HepG2 (cell line): ENCODE results near the gene CLDN9. TPM values are rescaled to one million over a fixed set of nuclear protein-coding genes. Genes with fewer than 3 reads are reported as not detected.

Experiments used
- ATF2 ChIP-seq: sonication (generic); formaldehyde crosslinking; IDR thresholded peaks from 2 replicates; pipeline ENCODE4 v1.4.0; 2020; ENCODE audit warnings: missing genetic modification reagents
- ELK4 ChIP-seq: sonication (generic); formaldehyde crosslinking; IDR thresholded peaks from 2 replicates; pipeline ENCODE4 v1.9.0; 2021; ENCODE audit warnings: missing genetic modification reagents, borderline replicate concordance
- ETV5 ChIP-seq: IDR thresholded peaks from 2 replicates; pipeline ENCODE4 v1.6.1; 2018; ENCODE audit warnings: missing biosample characterization, missing genetic modification reagents, inconsistent platforms, borderline replicate concordance
- FOXJ3 ChIP-seq: sonication (generic); formaldehyde crosslinking; IDR thresholded peaks from 2 replicates; pipeline ENCODE4 v1.4.0; 2020; ENCODE audit warnings: missing genetic modification reagents, mild to moderate bottlenecking, borderline replicate concordance
- HHEX ChIP-seq: IDR thresholded peaks from 2 replicates; pipeline ENCODE4 v1.6.1; 2016; ENCODE audit warnings: control low read depth
- HIC2 ChIP-seq: sonication (generic); formaldehyde crosslinking; IDR thresholded peaks from 2 replicates; pipeline ENCODE4 v1.9.0; 2022; ENCODE audit warnings: low read depth, missing genetic modification reagents
- MTF2 ChIP-seq: sonication (generic); formaldehyde crosslinking; IDR thresholded peaks from 2 replicates; pipeline ENCODE4 v1.5.0; 2020; ENCODE audit warnings: missing genetic modification reagents, borderline replicate concordance
- NFATC3 ChIP-seq: sonication (generic); formaldehyde crosslinking; IDR thresholded peaks from 2 replicates; pipeline ENCODE4 v1.5.1; 2020; ENCODE audit warnings: mild to moderate bottlenecking, missing genetic modification reagents
- NFRKB ChIP-seq: fragments of 450-650 bp; IDR thresholded peaks from 2 replicates; pipeline ENCODE4 v1.6.1; 2017
- NPAS2 ChIP-seq: sonication (generic); formaldehyde crosslinking; IDR thresholded peaks from 2 replicates; pipeline ENCODE4 v1.8.0; 2022; ENCODE audit warnings: mild to moderate bottlenecking, missing genetic modification reagents, borderline replicate concordance
- SMAD9 ChIP-seq: sonication (generic); formaldehyde crosslinking; IDR thresholded peaks from 2 replicates; pipeline ENCODE4 v1.5.1; 2020; ENCODE audit warnings: mild to moderate bottlenecking, missing genetic modification reagents
- TCF12 ChIP-seq, 2 experiments: fragments of 450-650 bp in 1 of 2; sonication (generic) in 1 of 2; formaldehyde crosslinking in 1 of 2; IDR thresholded peaks; 2 replicates each; pipeline versions ENCODE4 v1.6.1 to v1.8.0; 2017 to 2022; ENCODE audit warnings: antibody characterized with exemption in 1 of 2, mild to moderate bottlenecking in 1 of 2, missing genetic modification reagents in 1 of 2, moderate library complexity in 1 of 2
- WIZ ChIP-seq: sonication (generic); formaldehyde crosslinking; IDR thresholded peaks from 2 replicates; pipeline ENCODE4 v1.5.1; 2020; ENCODE audit warnings: mild to moderate bottlenecking, missing genetic modification reagents
- ZNF564 ChIP-seq: sonication (generic); formaldehyde crosslinking; IDR thresholded peaks from 2 replicates; pipeline ENCODE4 v1.8.1; 2023; ENCODE audit warnings: mild to moderate bottlenecking, missing genetic modification reagents
- ZNF781 ChIP-seq: sonication (generic); formaldehyde crosslinking; IDR thresholded peaks from 2 replicates; pipeline ENCODE4 v1.5.1; 2020; ENCODE audit warnings: borderline replicate concordance, mild to moderate bottlenecking, missing genetic modification reagents; ENCODE audit errors: not compliant biosample characterization
- ZZZ3 ChIP-seq: sonication (generic); formaldehyde crosslinking; IDR thresholded peaks from 2 replicates; pipeline ENCODE4 v1.4.0; 2020; ENCODE audit warnings: missing genetic modification reagents, mild to moderate bottlenecking, borderline replicate concordance
- polyA plus RNA-seq, 8 experiments: library from polyadenylated mRNA; depleted of rRNA in 3 of 8; stranded (reverse) in 7 of 8; unstranded in 1 of 8; fragments of >200 nt; fragmentation: Illumina TruSeq in 4 of 8; extraction: Trizol in 4 of 8; gene quantifications; 2 replicates each; pipeline versions ENCODE4 v1.2.1 to v1.2.3, GENCODE V29; 2011 to 2016; ENCODE audit warnings: low read depth in 4 of 8, missing spikeins in 1 of 8, mixed read lengths in 1 of 8; ENCODE audit not compliant: insufficient read depth in 1 of 8
- total RNA-seq, 5 experiments: library from RNA; depleted of rRNA; stranded (reverse); fragments of >200 nt; fragmentation: Illumina TruSeq; extraction: Trizol; gene quantifications; 2 replicates each; pipeline ENCODE4 v1.2.3, GENCODE V29; 2016; ENCODE audit warnings: low read depth in 1 of 5
- TF ChIP-seq, protein P1 (sequence below), 2 experiments: sonication (generic) in 1 of 2; formaldehyde crosslinking in 1 of 2; IDR thresholded peaks; 2 replicates each; pipeline versions ENCODE4 v1.6.1 to v1.9.0; 2014 to 2022; ENCODE audit warnings: antibody characterized with exemption in 1 of 2, borderline replicate concordance in 1 of 2, inconsistent platforms in 1 of 2, low read depth in 1 of 2, missing genetic modification reagents in 1 of 2

CLDN9 gene
- total and polyA plus RNA-seq, 2 of the 13 experiments (the other 11 are each of a cell fraction or from before 2014, with no cell fraction given), result 0.15 to 0.26 TPM

- TF ChIP-seq ATF2 (CRISPR knock-in tag) (no peak), NFATC3 (CRISPR knock-in tag) (no peak), SMAD9 (CRISPR knock-in tag) (no peak), ZNF781 (CRISPR knock-in tag) (no peak), HHEX (CRISPR knock-in tag) (no peak), WIZ (CRISPR knock-in tag) (no peak), ETV5 (CRISPR knock-in tag) (peak; percentile 34; the same call in 1 of the 2 replicates), ZNF564 (CRISPR knock-in tag) (no peak), ELK4 (CRISPR knock-in tag) (no peak), MTF2 (no peak), FOXJ3 (no peak), TCF12 (IDR thresholded peaks at IDR 0.05) (no peak), TCF12 (CRISPR knock-in tag; IDR thresholded peaks at IDR 0.05) (no peak), NFRKB (no peak), HIC2 (CRISPR knock-in tag) (peak; percentile 93), NPAS2 (CRISPR knock-in tag) (no peak), ZZZ3 (no peak)
- TF ChIP-seq, protein P1, sequence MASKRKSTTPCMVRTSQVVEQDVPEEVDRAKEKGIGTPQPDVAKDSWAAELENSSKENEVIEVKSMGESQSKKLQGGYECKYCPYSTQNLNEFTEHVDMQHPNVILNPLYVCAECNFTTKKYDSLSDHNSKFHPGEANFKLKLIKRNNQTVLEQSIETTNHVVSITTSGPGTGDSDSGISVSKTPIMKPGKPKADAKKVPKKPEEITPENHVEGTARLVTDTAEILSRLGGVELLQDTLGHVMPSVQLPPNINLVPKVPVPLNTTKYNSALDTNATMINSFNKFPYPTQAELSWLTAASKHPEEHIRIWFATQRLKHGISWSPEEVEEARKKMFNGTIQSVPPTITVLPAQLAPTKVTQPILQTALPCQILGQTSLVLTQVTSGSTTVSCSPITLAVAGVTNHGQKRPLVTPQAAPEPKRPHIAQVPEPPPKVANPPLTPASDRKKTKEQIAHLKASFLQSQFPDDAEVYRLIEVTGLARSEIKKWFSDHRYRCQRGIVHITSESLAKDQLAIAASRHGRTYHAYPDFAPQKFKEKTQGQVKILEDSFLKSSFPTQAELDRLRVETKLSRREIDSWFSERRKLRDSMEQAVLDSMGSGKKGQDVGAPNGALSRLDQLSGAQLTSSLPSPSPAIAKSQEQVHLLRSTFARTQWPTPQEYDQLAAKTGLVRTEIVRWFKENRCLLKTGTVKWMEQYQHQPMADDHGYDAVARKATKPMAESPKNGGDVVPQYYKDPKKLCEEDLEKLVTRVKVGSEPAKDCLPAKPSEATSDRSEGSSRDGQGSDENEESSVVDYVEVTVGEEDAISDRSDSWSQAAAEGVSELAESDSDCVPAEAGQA (IDR thresholded peaks at IDR 0.05; ENCODE audit: low read depth), result no peak
- TF ChIP-seq, protein P1 (CRISPR knock-in tag; IDR thresholded peaks at IDR 0.05; ENCODE audit: borderline replicate concordance), result no peak
Observed at GRCh38 chr16:3007059-3007956, 5.4 kb upstream of the CLDN9 start (continued).
